Measurements from ENCODE around the gene ITLN1. TPM values are rescaled to one million over a fixed set of nuclear protein-coding genes. Genes with fewer than 3 reads are reported as not detected.
"Not testable (repeated sequence)": the region's sequence is repeated elsewhere in the genome, so short reads cannot be mapped to it uniquely, and the experiment has no call there.

ITLN1 gene
- total RNA-seq, 1 donor from 2014 or later = not detected

GRCh38 chr1:160905617-160905989 is 20.6 kb upstream of the ITLN1 start:
- H3K27me3 ChIP-seq (ENCODE audit: control insufficient read depth in 3 of 3, insufficient read depth in 3 of 3, low read length in 3 of 3) = no peaks in the 10 kb centered on the region
- H3K9ac ChIP-seq (ENCODE audit: low read depth in 1 of 3, low read length in 3 of 3) = no peak overlapping the region
- no peaks in the 10 kb centered on the region for H3K4me1 ChIP-seq (ENCODE audit: control insufficient read depth in 3 of 3, insufficient read depth in 3 of 3, low read length in 3 of 3)
- no peaks in the 10 kb centered on the region for H3K9me3 ChIP-seq (ENCODE audit: control insufficient read depth in 3 of 3, low read length in 3 of 3)
- no peak overlapping the region for H3K27ac ChIP-seq (ENCODE audit: low read depth, low read length)
- H3K36me3 ChIP-seq (ENCODE audit: control insufficient read depth in 3 of 3, insufficient read depth in 3 of 3, low read length in 3 of 3) = no peaks in the 10 kb centered on the region
- no peak overlapping the region for H3K4me3 ChIP-seq (ENCODE audit: low read length in 3 of 3)

DNA sequence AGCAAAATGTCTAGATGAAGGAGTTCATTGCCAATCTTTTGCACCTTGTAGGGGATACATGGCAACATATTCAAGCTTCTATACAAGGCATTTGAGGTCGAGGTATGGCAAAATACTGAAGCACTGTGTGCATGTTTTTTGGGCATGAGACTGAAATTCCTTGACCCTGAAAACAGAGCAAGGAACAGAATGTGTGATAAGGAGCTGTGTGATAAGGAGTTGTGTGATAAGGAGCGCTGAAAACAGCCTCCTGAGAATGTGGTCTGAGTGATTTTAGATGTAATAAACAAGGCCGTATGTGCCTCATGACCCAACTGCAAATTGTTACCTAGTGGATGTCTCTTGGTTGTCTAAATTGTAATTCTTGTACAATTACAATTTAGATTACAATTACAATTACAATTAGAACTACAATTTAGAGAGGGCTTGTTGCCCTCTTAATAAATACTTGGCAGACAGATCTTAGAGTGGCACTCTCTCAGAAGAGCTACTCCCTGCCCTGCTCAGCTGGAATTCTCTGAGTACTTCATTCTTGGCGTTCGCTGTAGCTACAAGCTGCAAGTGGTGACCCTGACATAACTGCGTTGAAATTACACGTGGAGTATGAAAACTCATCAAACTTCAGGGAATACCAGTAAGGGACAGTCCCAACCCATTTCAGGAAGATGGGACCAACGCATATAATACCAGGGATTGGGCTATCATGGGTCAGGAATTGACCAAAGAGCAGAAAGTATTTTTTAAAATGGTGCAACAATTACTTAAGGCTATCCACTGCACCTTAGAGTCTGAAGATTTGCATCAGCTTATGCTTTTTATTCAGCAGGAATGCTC is 20.0 kb upstream of the ITLN1 start:
- H3K36me3 ChIP-seq (ENCODE audit: control insufficient read depth in 3 of 3, insufficient read depth in 3 of 3, low read length in 3 of 3) = no peaks in the 10 kb centered on the region
- no peaks in the 10 kb centered on the region for H3K9me3 ChIP-seq (ENCODE audit: control insufficient read depth in 3 of 3, low read length in 3 of 3)
- no peak overlapping the region for H3K27ac ChIP-seq (ENCODE audit: low read depth, low read length)
- no peak overlapping the region for H3K4me3 ChIP-seq (ENCODE audit: low read length in 3 of 3)
- no peaks in the 10 kb centered on the region for H3K27me3 ChIP-seq (ENCODE audit: control insufficient read depth in 3 of 3, insufficient read depth in 3 of 3, low read length in 3 of 3)
- H3K9ac ChIP-seq (ENCODE audit: low read depth in 1 of 3, low read length in 3 of 3) = no peak overlapping the region
- no peaks in the 10 kb centered on the region for H3K4me1 ChIP-seq (ENCODE audit: control insufficient read depth in 3 of 3, insufficient read depth in 3 of 3, low read length in 3 of 3)

GRCh38 chr1:160902251-160902650 is 17.3 kb upstream of the ITLN1 start:
- H3K27ac ChIP-seq (ENCODE audit: low read depth, low read length); H3K9ac ChIP-seq (ENCODE audit: low read depth in 1 of 3, low read length in 3 of 3); H3K4me3 ChIP-seq (ENCODE audit: low read length in 3 of 3); H3K36me3 ChIP-seq (ENCODE audit: control insufficient read depth in 3 of 3, insufficient read depth in 3 of 3, low read length in 3 of 3); H3K27me3 ChIP-seq (ENCODE audit: control insufficient read depth in 3 of 3, insufficient read depth in 3 of 3, low read length in 3 of 3); H3K9me3 ChIP-seq (ENCODE audit: control insufficient read depth in 3 of 3, low read length in 3 of 3); H3K4me1 ChIP-seq (ENCODE audit: control insufficient read depth in 3 of 3, insufficient read depth in 3 of 3, low read length in 3 of 3): not testable (repeated sequence)

GRCh38 chr1:160901768-160902167 is 16.8 kb upstream of the ITLN1 start:
- Histone ChIP-seq H3K27me3 (ENCODE audit: control insufficient read depth in 3 of 3, insufficient read depth in 3 of 3, low read length in 3 of 3) (no peaks in the 10 kb centered on the region), H3K4me3 (ENCODE audit: low read length in 3 of 3) (no peak overlapping the region), H3K9ac (ENCODE audit: low read depth in 1 of 3, low read length in 3 of 3) (no peak overlapping the region), H3K9me3 (ENCODE audit: control insufficient read depth in 3 of 3, low read length in 3 of 3) (no peaks in the 10 kb centered on the region), H3K4me1 (ENCODE audit: control insufficient read depth in 3 of 3, insufficient read depth in 3 of 3, low read length in 3 of 3) (no peaks in the 10 kb centered on the region), H3K36me3 (ENCODE audit: control insufficient read depth in 3 of 3, insufficient read depth in 3 of 3, low read length in 3 of 3) (no peaks in the 10 kb centered on the region), H3K27ac (ENCODE audit: low read depth, low read length) (no peak overlapping the region)

DNA sequence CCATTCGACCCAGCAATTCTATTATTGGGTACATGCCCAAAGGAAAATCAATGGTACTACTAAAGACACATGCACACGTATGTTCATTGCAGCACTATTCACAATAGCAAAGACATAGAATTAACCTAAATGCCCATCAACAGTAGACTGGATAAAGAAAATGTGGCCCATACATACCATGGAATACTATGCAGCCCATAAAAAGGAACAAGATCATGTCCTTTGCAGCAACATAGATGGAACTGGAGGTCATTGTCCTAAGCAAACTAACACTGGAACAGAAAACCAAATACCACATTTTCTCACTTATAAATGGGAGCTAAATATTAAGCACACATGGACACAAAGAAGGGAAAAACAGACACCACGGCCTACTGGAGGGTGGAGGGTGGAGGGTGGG is 15.7 kb upstream of the ITLN1 start:
- not testable (repeated sequence) for H3K4me3 ChIP-seq (ENCODE audit: low read length in 3 of 3); H3K36me3 ChIP-seq (ENCODE audit: control insufficient read depth in 3 of 3, insufficient read depth in 3 of 3, low read length in 3 of 3); H3K27me3 ChIP-seq (ENCODE audit: control insufficient read depth in 3 of 3, insufficient read depth in 3 of 3, low read length in 3 of 3); H3K9me3 ChIP-seq (ENCODE audit: control insufficient read depth in 3 of 3, low read length in 3 of 3); H3K27ac ChIP-seq (ENCODE audit: low read depth, low read length); H3K4me1 ChIP-seq (ENCODE audit: control insufficient read depth in 3 of 3, insufficient read depth in 3 of 3, low read length in 3 of 3); H3K9ac ChIP-seq (ENCODE audit: low read depth in 1 of 3, low read length in 3 of 3)

DNA sequence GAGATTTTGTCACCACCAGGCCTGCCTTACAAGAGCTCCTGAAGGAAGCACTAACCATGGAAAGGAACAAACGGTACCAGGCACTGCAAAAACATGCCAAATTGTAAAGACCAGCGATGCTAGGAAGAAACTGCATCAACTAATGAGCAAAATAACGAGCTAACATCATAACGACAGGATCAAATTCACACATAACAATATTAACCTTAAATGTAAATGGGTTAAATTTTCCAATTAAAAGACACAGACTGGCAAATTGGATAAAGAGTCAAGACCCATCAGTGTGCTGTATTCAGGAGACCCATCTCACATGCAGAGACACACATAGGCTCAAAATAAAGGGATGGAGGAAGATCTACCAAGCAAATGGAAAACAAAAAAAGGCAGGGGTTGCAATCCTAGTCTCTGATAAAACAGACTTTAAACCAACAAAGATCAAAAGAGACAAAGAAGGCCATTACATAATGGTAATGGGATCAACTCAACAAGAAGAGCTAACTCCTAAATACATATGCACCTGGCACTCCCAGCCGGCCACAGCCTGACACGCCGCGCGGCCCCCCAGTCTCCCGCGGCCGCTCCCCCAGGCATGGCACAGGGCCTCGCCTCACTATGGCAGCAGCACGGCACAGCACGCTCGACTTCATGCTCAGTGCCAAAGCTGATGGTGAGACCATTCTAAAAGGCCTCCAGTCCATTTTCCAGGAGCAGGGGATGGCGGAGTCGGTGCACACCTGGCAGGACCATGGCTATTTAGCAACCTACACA is 9.6 kb upstream of the ITLN1 start:
- H3K36me3 ChIP-seq (ENCODE audit: control insufficient read depth in 3 of 3, insufficient read depth in 3 of 3, low read length in 3 of 3); H3K9ac ChIP-seq (ENCODE audit: low read depth in 1 of 3, low read length in 3 of 3); H3K4me1 ChIP-seq (ENCODE audit: control insufficient read depth in 3 of 3, insufficient read depth in 3 of 3, low read length in 3 of 3); H3K27ac ChIP-seq (ENCODE audit: low read depth, low read length); H3K27me3 ChIP-seq (ENCODE audit: control insufficient read depth in 3 of 3, insufficient read depth in 3 of 3, low read length in 3 of 3); H3K4me3 ChIP-seq (ENCODE audit: low read length in 3 of 3); H3K9me3 ChIP-seq (ENCODE audit: control insufficient read depth in 3 of 3, low read length in 3 of 3): not testable (repeated sequence)

- Histone ChIP-seq H3K4me3 (ENCODE audit: low read length in 3 of 3) (no peak overlapping the region), H3K9me3 (ENCODE audit: control insufficient read depth in 3 of 3, low read length in 3 of 3) (no peaks in the 10 kb centered on the region), H3K36me3 (ENCODE audit: control insufficient read depth in 3 of 3, insufficient read depth in 3 of 3, low read length in 3 of 3) (no peaks in the 10 kb centered on the region), H3K27ac (ENCODE audit: low read depth, low read length) (no peak overlapping the region), H3K27me3 (ENCODE audit: control insufficient read depth in 3 of 3, insufficient read depth in 3 of 3, low read length in 3 of 3) (no peaks in the 10 kb centered on the region), H3K4me1 (ENCODE audit: control insufficient read depth in 3 of 3, insufficient read depth in 3 of 3, low read length in 3 of 3) (no peaks in the 10 kb centered on the region), H3K9ac (ENCODE audit: low read depth in 1 of 3, low read length in 3 of 3) (no peak overlapping the region)
Measured at GRCh38 chr1:160891474-160891873, 6.5 kb upstream of the ITLN1 start.

DNA sequence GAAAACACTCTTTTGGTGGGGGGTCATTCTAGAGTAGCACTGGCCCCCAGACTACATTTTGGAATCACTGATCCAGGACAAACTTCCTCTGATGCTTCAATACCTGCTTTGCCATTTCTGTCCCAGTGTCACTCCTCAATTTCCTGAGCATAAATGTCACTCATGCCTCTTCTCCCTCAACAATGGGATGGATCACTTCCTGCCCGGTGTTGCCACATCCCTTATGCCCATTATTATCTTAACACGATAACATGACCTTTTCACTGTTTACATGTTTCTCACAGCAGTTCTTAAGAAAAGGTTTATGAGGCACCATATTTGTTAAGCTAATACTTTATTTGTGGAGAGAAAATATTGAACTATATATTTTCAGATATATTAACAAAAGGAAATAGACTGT is 3.9 kb upstream of the ITLN1 start:
- Histone ChIP-seq H3K36me3 (ENCODE audit: control insufficient read depth in 3 of 3, insufficient read depth in 3 of 3, low read length in 3 of 3) (no peaks in the 10 kb centered on the region), H3K9me3 (ENCODE audit: control insufficient read depth in 3 of 3, low read length in 3 of 3) (no peaks in the 10 kb centered on the region), H3K27me3 (ENCODE audit: control insufficient read depth in 3 of 3, insufficient read depth in 3 of 3, low read length in 3 of 3) (no peaks in the 10 kb centered on the region)

DNA sequence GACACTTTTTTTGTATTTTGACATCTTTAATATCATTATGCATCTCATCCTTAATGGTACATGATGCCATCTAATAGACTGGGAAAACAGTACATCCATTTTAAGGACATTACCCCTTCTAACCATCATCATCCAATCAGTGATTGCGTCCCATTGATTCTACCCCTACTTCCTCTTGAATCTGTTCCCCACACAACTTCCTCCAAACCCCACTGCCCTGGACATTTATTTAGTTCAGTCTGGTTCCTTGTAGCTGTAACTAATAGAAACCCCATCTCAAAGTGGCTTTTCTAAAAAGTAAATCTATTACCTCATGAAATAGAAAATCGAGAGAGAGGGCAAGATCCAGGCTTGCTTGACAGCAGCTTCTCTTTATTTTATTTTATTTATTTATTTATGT is 2.1 kb upstream of the ITLN1 start:
- Histone ChIP-seq H3K9ac (ENCODE audit: low read depth in 1 of 3, low read length in 3 of 3) (no peak overlapping the region), H3K27me3 (ENCODE audit: control insufficient read depth in 3 of 3, insufficient read depth in 3 of 3, low read length in 3 of 3) (no peaks in the 10 kb centered on the region), H3K4me1 (ENCODE audit: control insufficient read depth in 3 of 3, insufficient read depth in 3 of 3, low read length in 3 of 3) (no peaks in the 10 kb centered on the region), H3K9me3 (ENCODE audit: control insufficient read depth in 3 of 3, low read length in 3 of 3) (no peaks in the 10 kb centered on the region), H3K4me3 (ENCODE audit: low read length in 3 of 3) (no peak overlapping the region), H3K27ac (ENCODE audit: low read depth, low read length) (no peak overlapping the region), H3K36me3 (ENCODE audit: control insufficient read depth in 3 of 3, insufficient read depth in 3 of 3, low read length in 3 of 3) (no peaks in the 10 kb centered on the region)

More for the DNA sequence above, 3.9 kb upstream of the ITLN1 start:
- H3K4me1 ChIP-seq (ENCODE audit: control insufficient read depth in 3 of 3, insufficient read depth in 3 of 3, low read length in 3 of 3) = no peaks in the 10 kb centered on the region
- no peak overlapping the region for H3K27ac ChIP-seq (ENCODE audit: low read depth, low read length)
- no peak overlapping the region for H3K9ac ChIP-seq (ENCODE audit: low read depth in 1 of 3, low read length in 3 of 3)
- H3K4me3 ChIP-seq (ENCODE audit: low read length in 3 of 3) = no peak overlapping the region

GRCh38 chr1:160884579-160884978 is 401 bp downstream of the ITLN1 start:
- H3K27ac ChIP-seq (ENCODE audit: low read depth, low read length) = no peak overlapping the region
- no peak overlapping the region for H3K4me3 ChIP-seq (ENCODE audit: low read length in 3 of 3)
- H3K27me3 ChIP-seq (ENCODE audit: control insufficient read depth in 3 of 3, insufficient read depth in 3 of 3, low read length in 3 of 3) = no peaks in the 10 kb centered on the region
- no peaks in the 10 kb centered on the region for H3K36me3 ChIP-seq (ENCODE audit: control insufficient read depth in 3 of 3, insufficient read depth in 3 of 3, low read length in 3 of 3)
- no peaks in the 10 kb centered on the region for H3K4me1 ChIP-seq (ENCODE audit: control insufficient read depth in 3 of 3, insufficient read depth in 3 of 3, low read length in 3 of 3)
- H3K9me3 ChIP-seq (ENCODE audit: control insufficient read depth in 3 of 3, low read length in 3 of 3) = no peaks in the 10 kb centered on the region
- H3K9ac ChIP-seq (ENCODE audit: low read depth in 1 of 3, low read length in 3 of 3) = no peak overlapping the region

Data from skeletal muscle tissue (tissue), 4 donors.